IPS-20b (cell line): ENCODE measurements around the gene ARHGEF19.
"Not testable (repeated sequence)": the region's sequence is repeated elsewhere in the genome, so short reads cannot be mapped to it uniquely, and the experiment has no call there.

Experiments used
- H3K27ac ChIP-seq: one replicate; pipeline ENCODE4 v1.5.1; 2013; ENCODE audit warnings: low read length
- H3K27me3 ChIP-seq: 2 replicates; pipeline ENCODE4 v1.6.1; 2013; ENCODE audit warnings: mild to moderate bottlenecking, low read length, inconsistent platforms; ENCODE audit not compliant: insufficient read depth
- H3K36me3 ChIP-seq: 2 replicates; pipeline ENCODE4 v1.6.1; 2013; ENCODE audit warnings: low read depth, mild to moderate bottlenecking, inconsistent platforms, low read length, moderate library complexity; ENCODE audit not compliant: insufficient read depth
- H3K4me1 ChIP-seq: 2 replicates; pipeline ENCODE4 v1.6.1; 2013; ENCODE audit warnings: mild to moderate bottlenecking, control low read depth, inconsistent platforms, low read length, moderate library complexity; ENCODE audit not compliant: insufficient read depth
- H3K4me3 ChIP-seq: 2 replicates; pipeline ENCODE4 v1.5.1; 2013; ENCODE audit warnings: mild to moderate bottlenecking, low read length, inconsistent platforms
- H3K9ac ChIP-seq: 2 replicates; pipeline ENCODE4 v1.6.1; 2013; ENCODE audit warnings: low read depth, mild to moderate bottlenecking, inconsistent platforms, low read length, moderate library complexity
- H3K9me3 ChIP-seq: 2 replicates; pipeline ENCODE4 v1.6.1; 2013; ENCODE audit warnings: mild to moderate bottlenecking, low read depth, low read length, inconsistent platforms; ENCODE audit not compliant: insufficient read depth

ARHGEF19 gene

DNA sequence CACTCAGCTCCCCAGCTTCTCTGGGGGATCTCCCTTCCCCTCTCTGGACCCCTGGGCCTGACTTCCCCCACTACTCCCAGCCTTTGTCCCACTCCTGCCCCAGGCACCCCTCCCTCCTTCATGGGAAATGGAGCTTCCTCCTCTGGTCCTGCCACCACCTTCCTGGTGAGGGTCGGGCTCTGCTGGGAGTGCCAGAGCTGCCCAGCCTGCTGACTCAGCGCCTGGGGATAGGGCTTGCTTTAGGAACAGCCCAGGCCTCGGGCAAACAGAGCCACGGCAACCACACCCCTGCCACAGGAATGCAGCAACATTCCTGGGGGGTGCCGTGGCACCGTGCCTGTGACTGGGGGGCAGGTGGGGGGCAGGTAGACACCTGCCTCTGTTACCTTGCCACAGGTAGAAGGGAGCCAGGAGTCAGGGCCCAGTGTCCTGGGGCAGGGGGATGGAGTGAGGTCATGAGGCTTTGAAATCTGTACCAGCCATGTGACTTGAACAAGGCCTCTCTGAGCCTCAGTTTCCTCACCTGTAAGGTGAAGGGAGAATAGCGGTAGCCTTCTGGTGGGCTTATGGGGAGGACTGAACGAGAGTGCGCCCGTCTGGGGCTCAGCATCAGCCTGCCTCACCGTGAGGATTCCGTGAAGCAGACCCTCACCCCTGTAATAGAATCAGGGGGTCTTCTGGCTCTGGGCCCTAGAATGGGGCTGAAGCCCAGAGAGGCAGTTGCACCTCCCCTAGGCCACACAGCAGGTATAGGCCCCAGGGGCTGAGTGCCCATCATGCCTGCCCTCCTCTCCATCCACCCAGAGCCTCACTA is 38.8 kb downstream of the ARHGEF19 start:
- no peaks in the 10 kb centered on the region for H3K36me3 ChIP-seq
- peaks cover 7% of the 10 kb centered on the region; the same call in 1 of the 2 replicates for H3K4me1 ChIP-seq
- H3K9ac ChIP-seq: no peak overlapping the region
- H3K27ac ChIP-seq: no peak overlapping the region
- H3K9me3 ChIP-seq: no peaks in the 10 kb centered on the region
- no peak overlapping the region for H3K4me3 ChIP-seq
- no peaks in the 10 kb centered on the region for H3K27me3 ChIP-seq

GRCh38 chr1:16172964-16173446 is 39.4 kb downstream of the ARHGEF19 start:
- Histone ChIP-seq H3K27ac (no peak overlapping the region), H3K9ac (no peak overlapping the region), H3K9me3 (no peaks in the 10 kb centered on the region), H3K4me1 (peaks cover 9% of the 10 kb centered on the region; the same call in 1 of the 2 replicates), H3K4me3 (no peak overlapping the region), H3K36me3 (no peaks in the 10 kb centered on the region), H3K27me3 (no peaks in the 10 kb centered on the region)

GRCh38 chr1:16172218-16172830 is 40.1 kb downstream of the ARHGEF19 start:
- Histone ChIP-seq H3K27ac (no peak overlapping the region), H3K27me3 (no peaks in the 10 kb centered on the region), H3K4me1 (peaks cover 9% of the 10 kb centered on the region; the same call in 1 of the 2 replicates), H3K9me3 (no peaks in the 10 kb centered on the region), H3K36me3 (no peaks in the 10 kb centered on the region), H3K4me3 (no peak overlapping the region), H3K9ac (no peak overlapping the region)

DNA sequence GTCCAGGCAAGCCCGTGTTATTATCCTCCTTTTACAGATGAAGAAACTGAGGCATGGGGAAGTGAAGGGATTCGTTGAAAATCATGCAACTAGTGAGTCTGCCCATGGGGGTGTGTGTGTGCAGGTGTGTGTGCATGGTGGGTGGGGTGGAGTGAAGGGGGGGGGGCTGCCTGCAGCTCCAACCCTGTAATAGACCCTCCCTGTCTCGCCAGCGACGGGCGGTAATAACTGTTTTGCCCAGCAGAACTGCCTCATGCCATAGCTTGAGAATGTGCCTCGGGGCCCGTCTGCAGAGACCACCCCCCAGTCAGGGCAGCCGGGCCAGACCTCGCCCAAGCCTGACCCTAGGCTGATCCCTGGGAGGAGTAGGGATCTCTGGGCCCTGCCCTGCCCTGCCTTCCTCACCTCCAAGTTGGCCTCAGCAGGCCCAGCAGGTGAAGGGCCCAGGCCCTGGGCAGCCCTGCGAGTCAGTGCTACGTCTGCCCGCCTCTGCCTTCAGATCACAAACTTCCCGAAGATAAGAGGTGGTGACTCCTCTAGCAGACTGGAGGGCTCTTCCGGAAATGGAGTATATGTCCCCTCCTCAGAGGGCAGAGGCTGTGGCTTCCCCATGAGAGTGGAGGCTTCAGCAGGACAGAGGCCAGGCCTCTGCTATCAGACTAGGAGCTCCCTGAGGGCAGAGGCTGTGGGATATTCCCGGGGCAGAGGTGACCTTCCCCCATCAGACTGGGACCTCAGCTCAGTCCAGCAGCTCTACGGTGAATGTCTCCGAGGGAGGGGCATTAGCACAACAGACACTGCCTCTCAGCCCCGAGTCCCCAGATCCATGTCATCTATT is 40.9 kb downstream of the ARHGEF19 start:
- Histone ChIP-seq H3K27ac (no peak overlapping the region), H3K9ac (no peak overlapping the region), H3K4me1 (peaks cover 9% of the 10 kb centered on the region; the same call in 1 of the 2 replicates), H3K27me3 (no peaks in the 10 kb centered on the region), H3K4me3 (no peak overlapping the region), H3K36me3 (no peaks in the 10 kb centered on the region), H3K9me3 (no peaks in the 10 kb centered on the region)

DNA sequence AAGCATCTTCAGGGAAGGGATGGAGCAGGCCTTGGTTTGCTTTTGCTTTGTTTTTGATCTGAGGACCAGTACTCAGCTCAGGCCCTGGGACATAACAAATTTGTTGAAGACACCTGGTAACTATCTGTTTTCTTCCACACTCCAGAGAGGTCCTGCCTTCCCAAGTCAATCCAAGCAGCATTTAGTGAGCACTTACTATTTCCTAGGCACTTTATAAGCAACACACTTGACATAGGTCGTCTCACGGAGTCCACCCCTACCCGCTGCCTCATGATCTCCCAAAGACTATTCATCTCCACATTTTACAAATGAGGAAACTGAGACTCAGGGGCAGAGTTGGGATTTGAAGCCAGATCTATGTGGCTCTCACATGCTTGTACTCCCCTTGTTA is 42.2 kb downstream of the ARHGEF19 start:
- Histone ChIP-seq H3K4me1 (peaks cover 6% of the 10 kb centered on the region; the same call in 1 of the 2 replicates), H3K27ac (no peak overlapping the region), H3K36me3 (no peaks in the 10 kb centered on the region), H3K9me3 (no peaks in the 10 kb centered on the region), H3K9ac (no peak overlapping the region), H3K27me3 (no peaks in the 10 kb centered on the region), H3K4me3 (no peak overlapping the region)

- Histone ChIP-seq H3K9ac (no peak overlapping the region), H3K4me1 (peaks cover 11% of the 10 kb centered on the region; the same call in 1 of the 2 replicates), H3K4me3 (no peak overlapping the region), H3K27ac (no peak overlapping the region), H3K9me3 (no peaks in the 10 kb centered on the region), H3K27me3 (no peaks in the 10 kb centered on the region), H3K36me3 (no peaks in the 10 kb centered on the region)
Measured at GRCh38 chr1:16168622-16169360, 43.7 kb downstream of the ARHGEF19 start.

DNA sequence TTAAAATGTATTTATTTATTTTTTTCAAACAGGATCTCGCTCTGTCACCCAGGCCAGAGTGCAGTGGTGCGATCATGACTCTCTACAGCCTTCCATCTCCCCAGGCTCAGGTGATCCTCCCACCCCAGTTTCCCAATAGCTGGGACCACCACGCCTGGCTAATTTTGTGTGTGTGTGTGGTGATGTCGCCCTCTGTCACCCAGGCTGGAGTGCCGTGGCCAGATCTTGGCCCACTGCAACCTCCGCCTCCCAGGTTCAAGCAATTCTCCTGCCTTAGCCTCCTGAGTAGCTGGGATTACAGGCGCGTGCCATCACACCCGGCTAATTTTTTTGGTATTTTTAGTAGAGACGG is 44.3 kb downstream of the ARHGEF19 start:
- Histone ChIP-seq H3K4me1 (peaks cover 11% of the 10 kb centered on the region; the same call in 1 of the 2 replicates), H3K4me3 (peak overlapping the region; percentile 61; the same call in 1 of the 2 replicates)
- H3K27ac ChIP-seq: not testable (repeated sequence)

DNA sequence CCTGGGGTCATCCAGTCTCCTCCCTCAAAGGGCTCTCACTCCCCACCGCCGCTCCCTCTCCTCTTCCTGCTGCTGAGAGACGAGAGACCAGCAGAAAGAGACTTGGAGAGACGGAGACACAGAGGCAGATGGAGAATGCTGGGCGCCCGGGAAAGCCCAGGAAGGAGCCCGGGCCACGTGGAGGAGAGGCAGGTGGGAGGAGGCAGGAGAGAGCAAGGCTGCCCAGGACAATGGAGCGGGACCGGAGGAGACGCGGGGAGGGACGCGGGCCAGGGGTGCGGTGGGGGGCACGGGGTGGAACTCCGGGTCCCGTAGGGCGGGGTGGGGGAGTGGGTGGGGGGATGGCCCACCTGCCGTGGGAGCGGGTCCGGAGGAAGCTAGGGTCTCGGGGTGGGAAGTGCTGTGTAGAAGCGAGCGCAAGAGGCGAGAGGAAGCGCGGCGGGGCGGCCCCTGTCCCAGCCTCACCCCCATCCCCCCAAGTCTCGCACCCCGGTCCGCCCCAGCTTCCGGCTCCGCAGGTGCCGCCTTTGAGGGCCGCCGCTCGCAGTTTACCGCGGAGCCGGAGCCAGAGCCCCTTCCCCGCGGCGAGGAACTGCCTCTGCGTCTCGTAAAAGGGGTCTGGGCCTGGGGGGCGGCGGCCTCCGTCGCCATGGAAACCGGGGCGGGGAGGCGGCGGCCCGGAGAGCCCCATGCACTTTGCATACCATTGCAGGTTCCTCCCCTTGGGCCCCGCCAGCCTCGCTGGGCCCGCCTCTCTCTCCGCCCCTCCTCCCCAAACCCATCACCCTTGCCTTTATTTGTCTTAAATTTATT is 44.9 kb downstream of the ARHGEF19 start:
- Histone ChIP-seq H3K27me3 (no peaks in the 10 kb centered on the region), H3K36me3 (no peaks in the 10 kb centered on the region), H3K4me3 (peak overlapping the region; percentile 61; the same call in 1 of the 2 replicates), H3K9me3 (no peaks in the 10 kb centered on the region), H3K27ac (peak overlapping the region; percentile 52), H3K9ac (peak overlapping the region; percentile 81; the same call in 1 of the 2 replicates), H3K4me1 (peaks cover 11% of the 10 kb centered on the region; the same call in 1 of the 2 replicates)

More for the DNA sequence above, 44.3 kb downstream of the ARHGEF19 start:
- not testable (repeated sequence) for H3K27me3 ChIP-seq, H3K9me3 ChIP-seq, H3K36me3 ChIP-seq, H3K9ac ChIP-seq

GRCh38 chr1:16166117-16166516 is 46.3 kb downstream of the ARHGEF19 start:
- no peak overlapping the region for H3K9ac ChIP-seq
- peaks cover 11% of the 10 kb centered on the region; the same call in 1 of the 2 replicates for H3K4me1 ChIP-seq
- H3K4me3 ChIP-seq: no peak overlapping the region
- no peaks in the 10 kb centered on the region for H3K9me3 ChIP-seq
- H3K36me3 ChIP-seq: no peaks in the 10 kb centered on the region
- H3K27me3 ChIP-seq: peaks cover 10% of the 10 kb centered on the region
- no peak overlapping the region for H3K27ac ChIP-seq

- H3K27ac ChIP-seq: no peak overlapping the region
- no peaks in the 10 kb centered on the region for H3K36me3 ChIP-seq
- no peaks in the 10 kb centered on the region for H3K9me3 ChIP-seq
- no peak overlapping the region for H3K9ac ChIP-seq
- peaks cover 11% of the 10 kb centered on the region; the same call in 1 of the 2 replicates for H3K4me1 ChIP-seq
- H3K27me3 ChIP-seq: peaks cover 11% of the 10 kb centered on the region
- no peak overlapping the region for H3K4me3 ChIP-seq
Measured at GRCh38 chr1:16165548-16165947, 46.9 kb downstream of the ARHGEF19 start.
